Right kidney (tissue), 9 donors: ENCODE data around the gene NOC3L.
"Not testable (repeated sequence)": the region's sequence is repeated elsewhere in the genome, so short reads cannot be mapped to it uniquely, and the experiment has no call there.

ENCODE experiments used
- DNase-seq: peaks from one replicate; pipeline ENCODE4 v3.0.0-alpha.2; 2016
- long read RNA-seq, 8 donors: transcript quantifications; one replicate each; lab custom pipeline, GENCODE V29; 2026

The NOC3L gene, protein sequence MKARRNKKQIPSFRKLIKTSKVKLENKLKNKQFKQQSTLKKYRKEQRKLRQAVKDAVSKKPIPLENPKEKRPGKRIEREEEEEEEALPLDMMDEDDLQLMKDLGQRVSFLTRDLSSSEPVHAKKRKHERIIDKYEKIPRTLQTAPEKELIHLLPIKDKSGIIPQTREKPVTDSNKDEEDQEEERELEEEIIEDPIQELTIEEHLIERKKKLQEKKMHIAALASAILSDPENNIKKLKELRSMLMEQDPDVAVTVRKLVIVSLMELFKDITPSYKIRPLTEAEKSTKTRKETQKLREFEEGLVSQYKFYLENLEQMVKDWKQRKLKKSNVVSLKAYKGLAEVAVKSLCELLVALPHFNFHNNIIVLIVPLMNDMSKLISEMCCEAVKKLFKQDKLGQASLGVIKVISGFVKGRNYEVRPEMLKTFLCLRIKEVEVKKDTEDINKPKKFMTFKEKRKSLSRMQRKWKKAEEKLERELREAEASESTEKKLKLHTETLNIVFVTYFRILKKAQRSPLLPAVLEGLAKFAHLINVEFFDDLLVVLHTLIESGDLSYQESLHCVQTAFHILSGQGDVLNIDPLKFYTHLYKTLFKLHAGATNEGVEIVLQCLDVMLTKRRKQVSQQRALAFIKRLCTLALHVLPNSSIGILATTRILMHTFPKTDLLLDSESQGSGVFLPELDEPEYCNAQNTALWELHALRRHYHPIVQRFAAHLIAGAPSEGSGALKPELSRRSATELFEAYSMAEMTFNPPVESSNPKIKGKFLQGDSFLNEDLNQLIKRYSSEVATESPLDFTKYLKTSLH
- long read RNA-seq, donor 1, partial matches to known transcripts = 0 of 2 reads
- long read RNA-seq, donor 1, other reads (novel, unspliced or antisense) = 0 of 2 reads
- long read RNA-seq, donor 2, partial matches to known transcripts = 0 of 2 reads
- long read RNA-seq, donor 2, other reads (novel, unspliced or antisense) = 0 of 2 reads
- long read RNA-seq, donor 3 = 0 reads
- long read RNA-seq, donor 4, partial matches to known transcripts = 0 of 1 reads
- long read RNA-seq, donor 4, other reads (novel, unspliced or antisense) = 0 of 1 reads
- long read RNA-seq, donor 5, partial matches to known transcripts = 0 of 4 reads
- long read RNA-seq, donor 5, other reads (novel, unspliced or antisense) = 0 of 4 reads
- long read RNA-seq, donor 6, partial matches to known transcripts = 0 of 1 reads
- long read RNA-seq, donor 6, other reads (novel, unspliced or antisense) = 0 of 1 reads
- long read RNA-seq, donor 7, partial matches to known transcripts = 0 of 3 reads
- long read RNA-seq, donor 7, other reads (novel, unspliced or antisense) = 0 of 3 reads
- long read RNA-seq, donor 8, partial matches to known transcripts = 0 of 1 reads
- long read RNA-seq, donor 8, other reads (novel, unspliced or antisense) = 0 of 1 reads

- DNase-seq = peak; percentile 88
These were observed at the start of gene NOC3L for GRCh38 chr10:94362360-94363250. NOC3L (minus strand) TSS chr10:94362939; CDS start chr10:94362838, 101 bp downstream.

GRCh38 chr10:94412449-94412848, 49.7 kb upstream of the NOC3L start:
- no peak for DNase-seq

DNA sequence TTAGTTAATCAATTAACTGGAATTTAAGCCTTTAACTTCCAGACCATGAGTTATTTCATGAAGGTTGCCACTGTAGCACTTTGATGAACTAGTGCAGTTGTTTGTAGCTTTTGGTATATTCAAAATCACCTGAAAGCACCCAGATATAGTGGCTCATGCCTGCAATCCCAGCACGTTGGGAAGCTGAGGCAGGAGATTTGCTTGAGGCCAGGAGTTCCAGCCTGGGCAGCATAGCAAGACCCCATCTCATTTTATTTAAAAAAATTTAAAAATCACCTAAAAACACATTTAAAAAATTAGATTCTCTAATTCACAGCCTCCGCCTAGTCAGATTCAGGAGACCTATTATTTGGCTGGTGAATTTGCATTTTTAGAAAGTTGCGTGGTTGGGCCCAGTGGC, 48.6 kb upstream of the NOC3L start:
- DNase-seq = no peak

- DNase-seq = no peak
These were observed 46.4 kb upstream of the NOC3L start for GRCh38 chr10:94409021-94409657.

GRCh38 chr10:94407668-94408067, 44.9 kb upstream of the NOC3L start:
- no peak for DNase-seq

DNA sequence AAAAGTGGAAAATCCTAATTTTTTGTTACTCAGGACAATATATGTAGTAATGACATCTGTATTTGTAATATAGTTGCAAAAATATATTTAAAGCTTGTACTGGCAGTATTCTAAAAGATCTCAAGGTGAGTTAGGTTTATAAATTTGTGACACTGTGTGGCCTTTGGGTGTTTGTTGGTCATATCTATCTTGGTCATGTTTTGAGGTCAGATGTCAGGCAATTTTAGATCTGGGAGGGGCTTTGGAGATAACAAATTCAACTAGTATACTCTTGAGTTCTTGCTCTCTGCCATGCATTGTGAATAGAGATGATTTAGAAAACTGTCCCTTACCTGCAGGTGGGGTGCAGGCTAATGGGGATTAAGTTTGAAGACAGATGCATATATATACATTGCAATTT, 42.7 kb upstream of the NOC3L start:
- no peak for DNase-seq

- DNase-seq = peak; percentile 90
These were observed 40.9 kb upstream of the NOC3L start for GRCh38 chr10:94403380-94404213.

- DNase-seq = no peak
These were observed 40.2 kb upstream of the NOC3L start for GRCh38 chr10:94402843-94403379.

GRCh38 chr10:94402204-94402842, 39.6 kb upstream of the NOC3L start, which contains the start of gene TBC1D12:
TBC1D12 (plus strand) TSS chr10:94402541; CDS start chr10:94402614, 73 bp downstream.
- peak; percentile 99 for DNase-seq

- DNase-seq = no peak
These were observed 36.0 kb upstream of the NOC3L start for GRCh38 chr10:94398762-94399161.

- no peak for DNase-seq
These were observed 35.0 kb upstream of the NOC3L start for GRCh38 chr10:94397549-94398370.

DNA sequence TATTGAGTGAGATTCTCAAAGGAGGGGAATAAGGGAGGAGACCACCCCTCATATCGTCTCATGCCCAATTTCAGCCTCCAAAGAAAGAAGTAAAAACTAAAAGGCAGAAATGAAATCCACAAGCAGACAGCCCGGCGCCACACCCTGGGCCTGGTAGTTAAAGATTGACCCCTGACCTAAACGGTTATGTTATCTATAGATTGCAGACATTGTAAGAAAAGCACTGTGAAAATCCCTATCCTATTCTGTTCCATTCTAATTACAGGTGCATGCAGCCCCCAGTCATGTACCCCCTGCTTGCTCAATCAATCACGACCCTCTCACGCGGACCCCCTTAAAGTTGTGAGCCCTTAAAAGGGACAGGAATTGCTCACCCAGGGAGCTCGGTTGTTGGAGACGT, 29.4 kb upstream of the NOC3L start:
- DNase-seq = not testable (repeated sequence)

DNA sequence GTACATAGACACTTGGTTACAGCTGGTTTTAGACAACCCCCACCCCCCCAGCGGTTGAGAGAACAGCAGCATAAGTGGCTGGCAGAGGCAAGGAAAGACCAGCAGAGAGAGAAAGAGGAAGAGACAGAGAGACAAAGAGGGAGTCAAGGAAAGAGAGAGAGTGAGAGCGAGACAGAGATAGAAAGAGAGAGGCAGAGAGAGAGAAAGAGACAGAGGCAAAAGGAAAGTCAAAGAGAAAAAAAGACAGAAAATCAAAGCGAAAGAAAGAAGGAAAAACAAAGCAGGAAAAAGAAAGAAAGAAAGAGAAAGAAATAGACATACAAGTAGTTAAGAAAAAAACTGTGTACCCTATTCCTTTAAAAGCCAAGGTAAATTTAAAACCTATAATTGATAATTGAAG, 23.0 kb upstream of the NOC3L start:
- not testable (repeated sequence) for DNase-seq

DNA sequence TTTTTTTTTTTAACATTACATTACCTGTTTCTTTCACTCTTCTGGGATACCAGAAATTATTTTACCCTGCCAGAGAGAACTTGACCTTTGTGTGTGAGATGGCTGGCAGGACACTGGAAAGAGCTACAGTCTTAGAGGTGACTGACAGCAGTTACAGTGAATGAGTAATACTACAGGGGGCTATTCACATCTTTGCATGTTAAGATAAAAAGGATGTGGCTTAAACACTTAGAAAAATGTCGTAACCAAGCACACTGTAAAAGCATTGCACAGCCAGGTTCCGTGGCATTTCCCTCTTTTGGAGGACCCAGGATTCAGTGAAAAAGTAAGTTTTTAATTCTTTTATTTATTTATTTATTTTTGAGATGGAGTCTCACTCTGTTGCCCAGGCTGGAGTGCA, 20.8 kb upstream of the NOC3L start:
- no peak for DNase-seq

GRCh38 chr10:94376865-94377264, 14.1 kb upstream of the NOC3L start:
- DNase-seq = no peak

GRCh38 chr10:94375374-94375773, 12.6 kb upstream of the NOC3L start:
- DNase-seq = no peak

DNA sequence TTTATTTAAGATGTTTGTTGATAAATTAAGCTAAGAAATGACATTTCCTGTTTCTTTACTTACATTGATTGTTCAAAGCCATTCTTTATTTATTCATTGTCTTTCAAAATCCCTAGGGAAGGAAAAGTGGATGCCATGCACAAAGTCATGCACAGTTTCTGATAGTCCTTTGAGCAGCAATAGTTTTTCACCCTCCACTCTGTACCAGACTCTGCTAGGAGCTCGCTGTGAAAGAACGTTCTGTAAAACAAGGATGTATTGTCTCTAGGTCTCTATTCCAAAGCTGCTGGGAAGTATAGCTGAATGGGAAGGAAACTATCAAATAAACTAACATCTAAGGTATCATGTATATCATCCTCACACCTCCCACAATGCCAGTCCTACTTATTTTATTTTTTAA, 7.8 kb upstream of the NOC3L start:
- no peak for DNase-seq

DNA sequence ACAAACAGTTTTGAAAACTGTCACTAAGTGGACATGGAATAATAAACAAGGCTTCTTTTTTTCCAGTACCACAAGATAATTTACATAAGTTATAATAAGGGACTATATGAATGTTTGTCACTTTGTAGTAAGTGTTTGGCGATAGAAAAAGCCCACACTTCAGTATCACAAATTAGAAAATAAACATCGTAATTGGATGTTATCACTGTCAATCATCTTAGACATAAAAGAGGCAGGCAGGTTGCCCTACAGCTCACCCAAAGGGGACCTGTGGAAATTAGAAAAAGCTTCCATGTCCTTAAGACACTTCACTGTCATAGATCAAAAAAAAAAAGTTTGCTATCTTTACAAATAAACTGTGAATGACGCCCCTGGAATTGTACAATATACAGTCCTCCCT, 3.6 kb upstream of the NOC3L start:
- no peak for DNase-seq
